ENCODE data around the gene UNC13A.

UNC13A gene

GRCh38 chr19:17722655-17723240 is 34.6 kb upstream of the UNC13A start:
- Mint-ChIP-seq H3K27ac (no peak overlapping the region), H3K9me3 (no peaks in the 10 kb centered on the region), H3K36me3 (ENCODE audit: low read depth) (peaks cover 24% of the 10 kb centered on the region)

DNA sequence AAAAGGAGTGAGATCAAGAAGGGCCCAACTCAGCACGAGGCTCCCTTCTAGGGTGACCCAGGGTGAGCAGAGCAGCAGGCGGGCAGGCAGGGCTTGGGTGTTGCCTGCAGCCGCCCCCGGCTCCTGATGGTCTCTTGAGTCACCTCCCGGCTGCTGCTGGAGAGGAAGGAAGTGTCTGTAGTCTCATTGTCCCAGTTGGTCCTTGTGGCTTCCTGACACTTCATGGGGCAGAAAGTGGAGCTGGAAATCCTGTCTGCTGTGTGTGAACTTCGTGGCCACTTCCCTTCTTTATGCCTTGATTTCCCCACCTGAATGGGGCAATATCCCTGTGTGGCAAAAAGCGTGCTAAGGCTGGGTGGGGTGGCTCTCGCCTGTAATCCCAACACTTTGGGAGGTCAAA is 33.7 kb upstream of the UNC13A start:
- H3K4me1 Mint-ChIP-seq, result peaks cover 31% of the 10 kb centered on the region
- peaks cover 24% of the 10 kb centered on the region for H3K36me3 Mint-ChIP-seq (ENCODE audit: low read depth)
- no peak for DNase-seq
- H3K9me3 Mint-ChIP-seq, result no peaks in the 10 kb centered on the region
- H3K27ac Mint-ChIP-seq, result no peak overlapping the region
- peak overlapping the region; percentile 88 for H3K4me3 Mint-ChIP-seq
- no peak for TF ChIP-seq CTCF (IDR thresholded peaks at IDR 0.05)
- no peaks in the 10 kb centered on the region for H3K27me3 Mint-ChIP-seq (ENCODE audit: low read depth, poor library complexity)

More at GRCh38 chr19:17722655-17723240, 34.6 kb upstream of the UNC13A start:
- no peak for DNase-seq
- H3K4me3 Mint-ChIP-seq, result no peak overlapping the region
- no peak for TF ChIP-seq CTCF (IDR thresholded peaks at IDR 0.05)
- H3K27me3 Mint-ChIP-seq (ENCODE audit: low read depth, poor library complexity), result no peaks in the 10 kb centered on the region
- peaks cover 26% of the 10 kb centered on the region for H3K4me1 Mint-ChIP-seq

- Mint-ChIP-seq H3K27me3 (ENCODE audit: low read depth, poor library complexity) (peaks cover 4% of the 10 kb centered on the region), H3K4me3 (peak overlapping the region; percentile 88), H3K4me1 (peaks cover 31% of the 10 kb centered on the region), H3K36me3 (ENCODE audit: low read depth) (peaks cover 24% of the 10 kb centered on the region), H3K9me3 (no peaks in the 10 kb centered on the region), H3K27ac (no peak overlapping the region)
- no peak for DNase-seq
- no peak for TF ChIP-seq CTCF (IDR thresholded peaks at IDR 0.05)
Observed at GRCh38 chr19:17721111-17721628, 33.0 kb upstream of the UNC13A start.

GRCh38 chr19:17720440-17720839 is 32.3 kb upstream of the UNC13A start:
- Mint-ChIP-seq H3K9me3 (no peaks in the 10 kb centered on the region), H3K36me3 (ENCODE audit: low read depth) (peaks cover 23% of the 10 kb centered on the region), H3K4me1 (peaks cover 31% of the 10 kb centered on the region), H3K27ac (no peak overlapping the region), H3K4me3 (peak overlapping the region; percentile 88), H3K27me3 (ENCODE audit: low read depth, poor library complexity) (peaks cover 6% of the 10 kb centered on the region)
- TF ChIP-seq CTCF (IDR thresholded peaks at IDR 0.05), result no peak
- no peak for DNase-seq

GRCh38 chr19:17719730-17720400 is 31.7 kb upstream of the UNC13A start:
- no peak for TF ChIP-seq CTCF (IDR thresholded peaks at IDR 0.05)
- peaks cover 31% of the 10 kb centered on the region for H3K4me1 Mint-ChIP-seq
- H3K27ac Mint-ChIP-seq, result no peak overlapping the region
- peaks cover 6% of the 10 kb centered on the region for H3K27me3 Mint-ChIP-seq (ENCODE audit: low read depth, poor library complexity)
- peaks cover 19% of the 10 kb centered on the region for H3K36me3 Mint-ChIP-seq (ENCODE audit: low read depth)
- H3K9me3 Mint-ChIP-seq, result no peaks in the 10 kb centered on the region
- DNase-seq, result no peak
- H3K4me3 Mint-ChIP-seq, result peak overlapping the region; percentile 88

Data from nephron progenitor cell (in vitro differentiated cells).